Measurements from ENCODE around the gene ENAH. TPM values are rescaled to one million over a fixed set of nuclear protein-coding genes. Genes with fewer than 3 reads are reported as not detected.

ENAH gene
- total and polyA plus RNA-seq, 10 donors = 5.1 to 98.1 (median 44.8) TPM

DNA sequence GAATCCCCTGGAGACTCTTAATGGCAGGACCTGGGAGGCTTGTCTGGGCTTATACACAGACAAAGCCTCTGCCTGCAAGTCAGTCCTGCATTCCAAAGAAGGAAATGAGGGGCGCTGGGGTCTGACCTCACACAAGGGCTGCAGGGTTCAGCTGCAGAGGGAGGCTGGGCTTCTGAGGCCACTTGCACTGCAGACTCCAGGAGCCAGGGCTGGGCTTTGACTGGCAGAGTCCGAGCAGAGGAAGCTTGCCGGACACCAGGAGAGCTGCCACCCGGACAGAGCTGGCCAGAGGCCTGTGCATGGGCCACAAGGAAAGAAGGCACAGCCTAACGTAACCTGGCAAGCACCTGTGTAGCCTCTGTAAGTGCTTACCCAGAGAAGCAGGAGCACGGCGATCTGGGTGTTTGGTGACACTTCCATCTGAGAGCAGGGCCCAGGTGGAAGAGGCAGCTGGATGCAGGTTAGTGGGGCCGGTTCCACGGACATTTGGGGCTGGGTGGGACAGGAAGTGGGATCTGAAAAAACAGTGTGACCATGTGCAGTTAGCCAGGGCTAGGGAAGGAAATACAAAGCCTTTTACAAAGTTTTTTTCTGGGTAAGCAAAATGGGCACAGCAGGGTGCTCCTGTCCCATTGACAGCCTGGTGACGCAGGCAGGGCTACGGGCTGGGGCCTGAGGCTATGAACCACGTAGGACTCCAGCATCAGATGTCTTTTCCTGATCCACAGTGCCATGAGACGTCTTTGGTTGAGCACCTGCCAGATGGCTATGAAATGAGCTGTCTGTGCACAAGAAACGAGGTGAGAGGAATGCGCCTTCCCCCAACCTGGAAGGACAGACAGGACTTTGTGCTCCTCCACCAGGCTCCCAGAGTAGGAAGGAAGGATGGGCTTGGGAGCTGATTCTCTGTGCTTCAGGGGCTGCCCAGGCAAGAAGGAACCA, 187.8 kb downstream of the ENAH start:
- 69 to 77% (median 72%) methylated on average over 10 to 15 of the region's 15 CpGs for WGBS, 5 donors
- no peak for TF ChIP-seq POLR2A (IDR thresholded peaks at IDR 0.05)
- peaks cover 16 to 82% (median 42%) of the 10 kb centered on the region in 6 donors for H3K4me1 ChIP-seq
- peak; percentile 64 for DNase-seq
- H3K4me3 ChIP-seq = no peak overlapping the region
- peak overlapping the region in 3 of 8 donors; percentile 98 for H3K27ac ChIP-seq
- H3K9me3 ChIP-seq = no peaks in the 10 kb centered on the region
- no peaks in the 10 kb centered on the region for H3K27me3 ChIP-seq (replicated peaks in 1 of 7)
- intact Hi-C loops (cut with DNase I; ENCODE audit: low total_unique reads) = no loop called here
- H3K36me3 ChIP-seq = no peaks in the 10 kb centered on the region

DNA sequence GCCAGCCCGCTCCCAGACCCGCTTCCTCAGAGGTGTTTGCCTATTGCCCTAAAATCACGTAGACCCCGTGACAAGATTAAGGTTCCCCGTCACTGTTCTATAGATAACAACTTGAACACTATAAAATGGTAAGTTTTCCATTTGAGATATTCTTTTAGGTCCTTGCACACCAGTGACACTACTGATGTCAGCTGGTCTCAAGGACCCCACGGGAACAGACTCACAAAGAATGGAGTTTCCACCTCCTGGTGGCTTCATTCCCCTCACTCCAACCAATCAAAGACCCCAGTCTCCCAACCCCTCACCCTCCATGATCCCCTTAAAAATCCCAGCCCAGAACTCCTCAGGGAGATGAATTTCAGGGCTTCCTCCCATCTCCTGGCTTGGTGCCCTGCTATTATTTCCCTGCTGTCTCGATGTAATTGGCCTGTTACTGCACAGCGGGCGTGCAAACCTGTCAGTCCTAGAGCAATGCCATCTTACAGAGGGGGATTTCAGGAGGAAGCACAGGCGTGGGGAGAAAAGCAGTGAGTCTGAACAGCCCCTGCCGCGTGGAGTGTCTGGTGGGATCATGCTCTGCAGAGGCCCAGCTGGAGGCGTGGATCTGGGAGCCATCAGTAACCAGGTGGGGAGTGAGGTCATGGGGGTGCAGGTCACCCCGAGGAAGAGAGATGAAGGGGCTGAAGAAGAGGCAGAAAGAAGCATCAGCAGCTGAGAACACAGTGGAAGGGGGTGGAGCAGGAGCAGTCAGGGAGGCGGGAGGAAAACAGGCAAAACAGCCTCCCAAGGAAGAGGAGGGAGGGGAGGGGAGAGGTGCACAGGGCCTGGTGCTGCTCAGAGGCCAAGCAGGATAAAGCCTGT, 190.0 kb downstream of the ENAH start:
- DNase-seq = peak; percentile 44
- no peaks in the 10 kb centered on the region for H3K9me3 ChIP-seq

DNA sequence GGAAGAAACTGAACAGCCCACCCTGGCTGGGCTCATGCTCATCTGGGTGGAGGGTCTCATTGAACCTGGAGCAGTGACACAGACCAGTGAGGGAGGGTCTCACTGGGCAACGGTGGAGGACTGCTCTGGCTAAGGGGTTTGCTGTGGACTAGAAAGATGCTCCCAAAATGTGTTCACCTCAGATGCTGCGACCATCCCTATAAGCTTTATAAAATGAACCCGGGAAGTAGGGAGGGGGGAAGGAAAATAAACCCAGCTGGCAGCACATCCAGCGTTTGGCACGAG, 190.6 kb downstream of the ENAH start:
- no peaks in the 10 kb centered on the region for H3K36me3 ChIP-seq
- H3K4me3 ChIP-seq = no peak overlapping the region
- H3K27ac ChIP-seq = no peak overlapping the region
- TF ChIP-seq, protein P1, sequence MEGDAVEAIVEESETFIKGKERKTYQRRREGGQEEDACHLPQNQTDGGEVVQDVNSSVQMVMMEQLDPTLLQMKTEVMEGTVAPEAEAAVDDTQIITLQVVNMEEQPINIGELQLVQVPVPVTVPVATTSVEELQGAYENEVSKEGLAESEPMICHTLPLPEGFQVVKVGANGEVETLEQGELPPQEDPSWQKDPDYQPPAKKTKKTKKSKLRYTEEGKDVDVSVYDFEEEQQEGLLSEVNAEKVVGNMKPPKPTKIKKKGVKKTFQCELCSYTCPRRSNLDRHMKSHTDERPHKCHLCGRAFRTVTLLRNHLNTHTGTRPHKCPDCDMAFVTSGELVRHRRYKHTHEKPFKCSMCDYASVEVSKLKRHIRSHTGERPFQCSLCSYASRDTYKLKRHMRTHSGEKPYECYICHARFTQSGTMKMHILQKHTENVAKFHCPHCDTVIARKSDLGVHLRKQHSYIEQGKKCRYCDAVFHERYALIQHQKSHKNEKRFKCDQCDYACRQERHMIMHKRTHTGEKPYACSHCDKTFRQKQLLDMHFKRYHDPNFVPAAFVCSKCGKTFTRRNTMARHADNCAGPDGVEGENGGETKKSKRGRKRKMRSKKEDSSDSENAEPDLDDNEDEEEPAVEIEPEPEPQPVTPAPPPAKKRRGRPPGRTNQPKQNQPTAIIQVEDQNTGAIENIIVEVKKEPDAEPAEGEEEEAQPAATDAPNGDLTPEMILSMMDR (IDR thresholded peaks at IDR 0.05 in 8 of 11, conservative IDR thresholded peaks at IDR 0.05 in 3 of 11) = no peak
- no peak for TF ChIP-seq POLR2A (IDR thresholded peaks at IDR 0.05)
- no peak for TF ChIP-seq POLR2AphosphoS5 (IDR thresholded peaks at IDR 0.05)
- no peaks in the 10 kb centered on the region for H3K9me3 ChIP-seq
- H3K27me3 ChIP-seq (replicated peaks in 1 of 7) = no peaks in the 10 kb centered on the region
- peaks cover 7 to 75% (median 32%) of the 10 kb centered on the region in 6 donors for H3K4me1 ChIP-seq
- 62 to 86% (median 76%) methylated on average over 5 of the region's 5 CpGs for WGBS, 5 donors
- intact Hi-C loops (cut with DNase I; ENCODE audit: low total_unique reads) = no loop called here
- DNase-seq = no peak

More for the DNA sequence above, 190.0 kb downstream of the ENAH start:
- 64 to 79% (median 70%) methylated on average over 15 of the region's 15 CpGs for WGBS, 5 donors
- Histone ChIP-seq H3K27ac (no peak overlapping the region), H3K4me3 (no peak overlapping the region), H3K36me3 (no peaks in the 10 kb centered on the region), H3K4me1 (peaks cover 9 to 80% (median 38%) of the 10 kb centered on the region in 6 donors), H3K27me3 (replicated peaks in 1 of 7) (no peaks in the 10 kb centered on the region)
- intact Hi-C loops (cut with DNase I; ENCODE audit: low total_unique reads) = no loop called here
- TF ChIP-seq POLR2A (IDR thresholded peaks at IDR 0.05) (no peak), POLR2AphosphoS5 (IDR thresholded peaks at IDR 0.05) (no peak)
- TF ChIP-seq, protein P1 (IDR thresholded peaks at IDR 0.05 in 8 of 11, conservative IDR thresholded peaks at IDR 0.05 in 3 of 11) = no peak

DNA sequence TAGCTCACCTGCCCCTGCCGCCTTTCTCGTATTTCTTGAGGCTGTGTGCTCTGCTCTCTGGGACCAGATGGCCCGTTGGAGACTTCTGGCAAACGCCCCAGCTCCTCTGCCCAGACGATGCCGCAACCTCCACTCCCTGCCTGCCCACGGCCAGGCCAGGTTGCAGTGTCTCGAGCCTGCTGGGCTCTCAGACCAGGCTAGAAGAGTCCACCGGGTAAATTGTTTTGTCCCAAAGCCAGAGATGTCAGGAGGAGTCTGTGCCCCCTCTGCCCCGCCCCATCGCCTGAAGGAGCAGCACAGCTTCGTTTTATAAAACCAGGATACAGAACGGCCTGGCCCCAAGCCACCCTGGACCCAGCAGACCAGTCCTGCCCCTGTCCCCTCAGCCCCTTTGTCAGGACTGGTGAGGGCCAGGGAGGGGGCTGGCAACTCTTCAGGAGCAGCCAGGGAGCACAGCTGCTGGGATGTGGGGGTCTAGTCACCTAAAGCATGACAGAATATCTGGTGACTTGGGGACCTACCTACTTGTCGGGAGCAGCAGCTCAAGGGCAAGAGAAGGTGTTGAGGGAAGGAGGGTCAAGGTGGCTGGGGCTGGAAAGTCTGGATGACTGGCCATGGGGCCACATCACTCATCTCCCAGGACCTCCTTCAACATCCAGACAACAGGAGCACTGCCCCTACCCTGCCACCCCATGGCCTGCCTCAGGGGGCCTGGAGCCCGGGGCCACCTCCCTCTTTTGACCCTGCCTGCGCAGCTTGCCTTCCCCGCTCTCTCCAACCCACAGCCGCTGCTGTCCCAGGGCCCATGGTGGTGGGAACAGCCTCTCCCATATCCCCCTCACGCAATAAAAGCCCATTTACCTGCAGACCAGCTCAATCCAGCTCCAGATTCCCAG, 191.1 kb downstream of the ENAH start:
- Histone ChIP-seq H3K36me3 (no peaks in the 10 kb centered on the region), H3K9me3 (no peaks in the 10 kb centered on the region), H3K27ac (peak overlapping the region in 2 of 8 donors; percentile 52 to 73), H3K4me3 (no peak overlapping the region), H3K27me3 (replicated peaks in 1 of 7) (no peaks in the 10 kb centered on the region), H3K4me1 (peaks cover 3 to 69% (median 26%) of the 10 kb centered on the region in 6 donors)
- intact Hi-C loops (cut with DNase I; ENCODE audit: low total_unique reads) = no loop called here
- DNase-seq = peak; percentile 68
- TF ChIP-seq POLR2AphosphoS5 (IDR thresholded peaks at IDR 0.05) (no peak), POLR2A (IDR thresholded peaks at IDR 0.05) (no peak)
- TF ChIP-seq, protein P1 (IDR thresholded peaks at IDR 0.05 in 8 of 11, conservative IDR thresholded peaks at IDR 0.05 in 3 of 11) = no peak
- 76 to 90% (median 80%) methylated on average over 18 to 19 of the region's 19 CpGs for WGBS, 5 donors
